Skin epidermis (tissue), 12 donors: ENCODE measurements around the gene CHST8.
"Not testable (repeated sequence)": the region's sequence is repeated elsewhere in the genome, so short reads cannot be mapped to it uniquely, and the experiment has no call there.

Experiments used
- H3K27ac ChIP-seq, 21 experiments: fragments of 200-600 bp; sonication (generic) in 11 of 21; one replicate each; pipeline ENCODE4 v1.5.0; 2020; ENCODE audit warnings: mild to moderate bottlenecking in 3 of 21, inconsistent platforms in 2 of 21, moderate library complexity in 2 of 21
- H3K4me3 ChIP-seq, 7 experiments: fragments of 200-600 bp; sonication (generic) in 2 of 7; one replicate each; pipeline ENCODE4 v1.5.0; 2020; ENCODE audit warnings: inconsistent platforms in 2 of 7, mild to moderate bottlenecking in 2 of 7, moderate library complexity in 1 of 7

The CHST8 gene

DNA sequence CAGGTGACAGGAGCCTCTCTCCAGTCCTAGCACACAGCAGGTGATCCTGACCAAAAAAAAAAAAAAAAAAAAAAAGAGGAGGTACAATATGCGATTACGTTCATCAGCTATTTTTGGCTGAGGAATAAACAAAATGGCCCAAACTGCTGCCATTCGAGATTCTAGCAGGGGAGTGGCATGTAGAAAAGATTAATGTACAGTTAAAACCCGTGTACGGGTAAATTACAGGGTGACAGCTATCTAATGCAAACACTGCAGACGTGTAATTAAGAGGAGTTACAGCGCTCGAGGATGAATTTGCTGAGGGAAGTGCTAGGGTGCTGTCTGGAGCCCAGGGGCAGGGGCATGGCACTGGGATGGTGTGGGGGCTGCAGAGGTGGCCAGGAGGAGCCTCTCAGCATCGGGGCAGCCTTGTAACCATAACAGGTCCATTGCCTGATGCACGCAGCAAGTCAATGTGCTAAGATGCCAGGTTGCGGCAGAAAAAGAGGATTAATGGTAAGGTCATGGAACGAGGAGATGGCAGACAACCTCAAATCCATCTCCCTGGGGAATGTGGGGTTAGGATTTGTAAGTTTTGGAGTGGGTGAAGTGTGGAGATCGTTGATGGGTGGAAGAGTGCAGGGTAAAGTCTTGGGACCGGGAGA is 17.4 kb downstream of the CHST8 start:
- Histone ChIP-seq H3K4me3 (no peak overlapping the region), H3K27ac (no peak overlapping the region)

GRCh38 chr19:33640773-33641172 is 19.0 kb downstream of the CHST8 start:
- H3K27ac ChIP-seq = no peak overlapping the region
- no peak overlapping the region for H3K4me3 ChIP-seq

DNA sequence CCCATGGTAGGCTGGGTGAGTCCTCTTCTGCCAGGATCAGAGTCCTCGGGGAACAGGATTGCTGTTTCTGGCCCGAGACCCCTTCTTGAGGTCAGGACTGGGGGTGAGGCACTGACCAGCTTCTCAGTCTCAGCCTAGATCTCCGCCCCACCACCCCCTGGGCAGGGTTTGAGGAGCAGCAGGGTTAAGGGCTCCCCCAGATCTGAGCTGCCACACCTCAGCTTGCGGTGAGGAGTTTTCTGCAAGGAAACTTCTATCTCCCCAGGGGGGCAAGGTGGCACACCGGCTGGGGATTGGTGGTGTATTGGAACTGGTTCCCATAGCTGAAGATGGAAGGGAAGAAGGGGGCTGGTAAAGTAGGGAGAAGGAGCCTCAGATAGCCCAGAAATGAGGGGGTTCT is 19.5 kb downstream of the CHST8 start:
- no peak overlapping the region for H3K27ac ChIP-seq
- no peak overlapping the region for H3K4me3 ChIP-seq

- H3K4me3 ChIP-seq = no peak overlapping the region
- H3K27ac ChIP-seq = no peak overlapping the region
Observed at GRCh38 chr19:33641956-33642498, 20.3 kb downstream of the CHST8 start.

- Histone ChIP-seq H3K27ac (no peak overlapping the region), H3K4me3 (no peak overlapping the region)
Observed at GRCh38 chr19:33644284-33644836, 22.6 kb downstream of the CHST8 start.

DNA sequence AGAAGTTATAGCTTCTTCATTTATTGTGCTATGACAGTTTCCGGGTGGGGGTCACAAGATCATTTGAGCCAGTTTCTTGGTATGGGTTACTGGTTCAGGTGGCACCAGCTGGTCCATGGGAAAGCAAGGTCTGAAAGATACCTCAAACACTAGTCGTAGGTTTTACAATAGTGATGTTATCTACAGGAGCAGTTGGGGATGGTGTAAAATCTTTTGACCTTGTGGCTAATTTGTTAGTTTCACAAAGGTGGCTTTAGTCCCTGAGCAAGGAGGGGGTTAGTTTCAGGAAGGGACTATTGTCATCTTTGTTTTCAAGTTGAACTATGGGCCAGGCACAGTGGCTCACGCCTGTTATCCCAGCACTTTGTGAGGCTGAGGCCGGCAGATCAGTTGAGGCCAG is 24.6 kb downstream of the CHST8 start:
- H3K4me3 ChIP-seq = no peak overlapping the region
- no peak overlapping the region for H3K27ac ChIP-seq

- H3K4me3 ChIP-seq = no peak overlapping the region
Observed at GRCh38 chr19:33647146-33647545, 25.4 kb downstream of the CHST8 start.

DNA sequence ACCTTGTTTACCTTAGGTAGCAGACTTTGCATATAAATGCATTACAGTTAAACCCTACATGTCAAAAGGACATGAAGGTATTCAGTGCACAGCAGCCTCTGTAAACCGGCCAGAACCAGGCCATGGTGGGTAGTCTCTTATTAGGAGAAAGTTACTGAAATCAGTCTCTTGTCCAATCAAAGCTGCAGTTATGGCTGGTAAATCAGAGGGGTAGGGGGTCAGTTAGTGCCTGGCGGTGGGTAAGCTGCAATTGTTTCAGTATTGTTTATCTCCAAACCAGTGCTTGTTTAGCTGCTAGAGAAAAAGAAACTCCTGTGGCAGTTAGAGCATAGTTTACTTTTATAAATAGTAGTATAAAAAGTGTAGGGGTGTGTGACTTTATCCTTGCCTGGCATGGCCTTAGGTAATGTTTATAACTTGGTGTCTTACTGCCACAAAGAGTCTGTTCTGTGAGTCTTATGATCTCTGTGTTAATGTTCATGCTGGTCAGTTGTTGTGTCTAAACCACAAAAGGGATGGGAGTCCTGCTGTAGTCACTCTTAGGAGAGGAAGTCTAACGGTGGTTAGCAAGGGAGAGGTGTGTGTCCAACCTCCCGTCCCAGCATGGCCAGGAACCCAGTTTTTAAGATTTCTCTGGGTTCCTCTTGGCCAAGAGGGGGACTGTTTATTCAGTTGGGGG is 28.0 kb downstream of the CHST8 start:
- no peak overlapping the region for H3K27ac ChIP-seq
- no peak overlapping the region for H3K4me3 ChIP-seq

More at GRCh38 chr19:33647146-33647545, 25.4 kb downstream of the CHST8 start:
- no peak overlapping the region for H3K27ac ChIP-seq

DNA sequence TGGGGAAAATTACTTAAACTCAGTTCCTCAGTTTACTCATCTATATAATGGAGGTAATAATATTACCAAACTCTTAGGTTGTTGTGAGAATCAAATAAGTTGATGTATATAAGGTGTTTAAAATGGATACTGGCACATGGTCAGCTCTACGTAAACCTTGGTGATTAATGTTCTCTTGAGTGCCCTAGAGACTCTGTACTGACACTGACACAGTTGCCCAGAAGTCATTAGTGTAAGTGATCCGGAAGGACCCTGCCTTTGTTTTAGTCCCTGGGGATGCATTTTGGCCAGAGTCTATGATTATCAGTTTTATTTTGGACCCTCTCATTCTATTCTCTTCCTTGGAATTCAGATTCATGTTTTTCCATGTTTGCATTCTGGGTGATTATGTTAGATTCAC is 31.9 kb downstream of the CHST8 start:
- no peak overlapping the region for H3K4me3 ChIP-seq
- H3K27ac ChIP-seq = no peak overlapping the region

DNA sequence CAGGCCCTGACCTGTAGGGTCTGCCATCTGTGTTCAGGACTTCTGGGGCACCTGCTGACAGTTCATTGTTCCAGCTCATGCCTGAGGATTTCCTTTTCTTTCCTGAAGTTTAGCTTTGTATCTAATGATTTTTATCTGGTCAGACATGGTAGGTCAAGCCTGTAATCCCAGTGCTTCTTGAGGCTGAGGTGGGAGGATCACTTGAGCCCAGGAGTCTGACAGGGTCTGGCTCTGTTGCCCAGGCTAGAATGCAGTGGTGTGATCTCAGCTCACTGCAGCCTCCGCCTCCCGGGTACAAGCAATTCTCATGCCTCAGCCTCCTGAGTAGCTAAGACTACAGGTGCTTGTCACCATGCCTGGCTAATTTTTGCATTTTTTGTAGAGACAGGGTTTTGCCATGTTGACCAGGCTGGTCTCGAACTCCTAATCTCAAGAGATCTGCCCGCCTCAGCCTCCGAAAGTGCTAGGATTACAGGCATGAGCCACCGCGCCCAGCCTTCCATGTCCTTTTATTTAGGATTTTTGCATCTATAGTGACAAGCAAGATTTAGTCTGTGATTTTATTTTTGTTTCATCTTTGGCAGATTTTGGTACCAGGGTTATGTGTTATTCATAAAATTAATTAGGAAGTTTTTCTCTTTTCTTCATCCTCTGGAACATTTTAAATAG is 33.2 kb downstream of the CHST8 start:
- no peak overlapping the region for H3K27ac ChIP-seq

DNA sequence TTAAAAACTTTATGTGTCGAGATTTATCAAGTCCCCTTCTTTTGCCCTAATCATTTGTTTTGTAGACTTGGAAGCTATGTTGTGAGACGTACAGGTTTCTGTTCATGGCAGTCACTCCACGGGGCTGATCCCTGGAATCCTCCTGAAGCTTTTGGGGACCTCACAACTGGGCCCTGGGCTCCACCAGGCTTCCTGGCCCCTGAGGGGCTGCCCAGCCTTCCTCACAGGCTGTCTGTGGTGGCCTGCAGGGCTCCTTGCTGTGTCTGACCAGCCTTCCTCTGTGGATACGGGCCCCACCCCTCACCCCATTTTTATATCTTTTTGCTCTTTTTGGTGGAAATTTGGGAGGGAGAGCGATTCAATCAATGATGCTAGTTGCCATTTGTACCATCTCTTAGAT is 38.1 kb downstream of the CHST8 start:
- no peak overlapping the region for H3K4me3 ChIP-seq
- no peak overlapping the region for H3K27ac ChIP-seq

More for the DNA sequence above, 33.2 kb downstream of the CHST8 start:
- H3K4me3 ChIP-seq = no peak overlapping the region

GRCh38 chr19:33660410-33661124 is 38.8 kb downstream of the CHST8 start:
- Histone ChIP-seq H3K27ac (no peak overlapping the region), H3K4me3 (no peak overlapping the region)

GRCh38 chr19:33661336-33661735 is 39.6 kb downstream of the CHST8 start:
- no peak overlapping the region for H3K4me3 ChIP-seq
- no peak overlapping the region for H3K27ac ChIP-seq

DNA sequence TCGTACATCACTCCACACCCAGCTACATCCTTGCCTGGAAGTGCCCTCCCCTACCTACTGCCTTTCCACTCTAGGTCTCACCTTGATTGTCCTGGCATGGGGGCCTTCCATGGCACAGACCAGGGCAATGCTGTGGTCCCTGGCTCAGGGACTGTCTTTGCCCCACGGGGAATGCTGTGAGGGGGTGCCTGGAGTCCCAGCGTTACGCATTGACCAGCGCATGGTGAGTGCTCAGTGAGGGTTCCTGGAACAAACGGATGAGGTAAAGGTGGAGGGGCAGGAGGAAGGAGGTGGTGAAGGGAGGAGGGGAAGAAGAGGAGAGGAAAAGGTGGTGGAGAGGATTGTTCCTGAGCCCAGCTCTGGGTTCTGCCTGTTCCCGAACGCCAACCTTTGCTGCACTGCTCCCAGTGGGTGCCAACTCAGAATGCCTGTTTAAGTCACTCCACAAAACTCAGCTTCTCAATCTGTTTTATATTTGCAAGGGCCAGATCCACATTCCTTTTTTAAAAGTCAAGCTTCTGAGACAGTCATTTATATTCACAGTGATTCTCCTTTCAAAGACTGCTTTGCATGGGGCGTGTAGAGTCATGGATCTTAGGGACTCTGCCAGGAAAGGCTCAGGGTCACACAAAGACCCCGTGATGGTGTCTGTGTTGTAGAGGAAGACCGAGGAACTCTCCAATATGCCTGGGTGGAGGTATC is 40.8 kb downstream of the CHST8 start:
- Histone ChIP-seq H3K4me3 (no peak overlapping the region), H3K27ac (no peak overlapping the region)

DNA sequence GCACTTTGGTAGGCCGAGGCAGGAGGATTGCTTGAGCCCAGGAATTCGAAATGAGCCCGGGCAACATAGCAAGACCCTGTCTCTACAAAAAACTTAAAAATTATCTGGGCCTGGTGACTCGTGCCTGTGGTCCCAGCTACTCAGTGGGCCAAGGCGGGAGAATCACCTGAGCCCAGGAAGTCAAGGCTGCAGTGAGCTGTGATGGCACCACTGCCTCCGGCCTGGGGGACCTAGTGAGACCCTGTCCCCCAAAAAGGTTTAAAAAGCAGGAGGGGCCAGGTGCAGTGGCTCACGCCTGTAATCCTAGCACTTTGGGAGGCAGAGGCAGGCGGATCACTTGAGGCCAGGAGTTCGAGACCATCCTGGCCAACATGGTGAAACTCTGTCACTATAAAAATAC is 41.6 kb downstream of the CHST8 start:
- H3K27ac ChIP-seq, H3K4me3 ChIP-seq: not testable (repeated sequence)

GRCh38 chr19:33664744-33665143 is 43.0 kb downstream of the CHST8 start:
- H3K27ac ChIP-seq = no peak overlapping the region
- H3K4me3 ChIP-seq = no peak overlapping the region

DNA sequence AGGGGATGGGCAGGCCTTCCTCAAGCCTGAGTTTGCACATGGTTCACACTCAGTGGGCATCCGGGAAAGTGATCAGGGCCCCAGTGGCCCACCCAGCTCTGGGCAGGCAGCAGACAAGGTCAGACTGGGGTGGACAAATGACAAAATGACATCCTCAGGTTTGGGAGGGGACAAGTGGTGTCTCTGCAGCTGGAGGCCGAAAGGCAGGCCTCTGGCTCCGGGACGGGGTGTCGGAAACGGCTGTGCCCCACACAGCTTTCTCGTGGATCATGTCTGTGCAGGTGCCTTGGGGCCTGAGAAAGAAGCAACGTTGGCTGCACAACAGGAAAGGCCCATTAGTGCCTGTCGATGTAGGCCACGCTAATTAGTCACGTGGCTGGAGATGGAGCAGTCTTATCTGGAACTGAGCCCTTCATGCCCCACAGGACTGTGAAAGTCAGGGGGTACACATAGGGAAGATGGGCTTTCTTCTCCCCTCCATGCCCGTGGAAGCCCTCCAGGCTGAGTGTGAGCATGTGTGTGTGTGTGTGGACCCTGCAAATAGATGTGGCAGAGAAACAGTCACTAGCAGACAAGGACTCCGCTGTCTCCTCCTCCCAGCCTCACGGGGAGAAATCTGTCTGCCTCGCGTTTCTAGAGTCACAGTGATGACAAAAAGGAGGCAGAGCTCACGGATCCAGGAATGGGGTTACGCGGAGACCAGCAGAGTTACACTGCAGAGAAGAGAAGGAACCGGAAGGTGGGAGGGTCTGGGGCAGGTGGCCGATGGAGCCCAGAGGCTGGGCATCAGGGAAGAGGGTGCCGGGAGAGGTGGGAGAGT is 44.2 kb downstream of the CHST8 start:
- Histone ChIP-seq H3K4me3 (no peak overlapping the region), H3K27ac (no peak overlapping the region)

DNA sequence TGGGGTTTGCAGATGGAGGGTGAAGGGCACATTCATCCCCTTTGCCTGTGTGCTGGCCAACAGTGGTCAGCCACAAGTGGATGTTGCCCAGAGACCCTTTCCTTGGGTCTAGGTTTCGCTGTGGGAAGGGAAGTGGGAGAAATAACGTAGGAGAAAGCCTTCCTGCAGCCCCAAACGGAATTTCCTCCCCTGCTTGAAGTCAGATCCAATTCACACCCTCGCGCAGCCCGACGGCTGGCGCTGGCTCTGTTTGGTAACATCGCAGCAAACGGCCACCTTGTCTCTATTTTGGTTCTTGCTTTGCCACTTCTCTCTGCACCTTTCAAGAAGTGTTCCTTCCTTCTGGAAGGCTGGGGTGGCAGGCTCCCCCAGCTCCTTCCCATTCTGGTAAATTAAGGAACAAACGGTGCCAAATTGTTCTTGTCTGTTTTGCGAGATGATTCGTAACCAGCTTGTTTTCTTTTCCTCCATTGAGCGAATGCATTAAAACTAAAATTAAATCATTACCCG is 45.4 kb downstream of the CHST8 start:
- no peak overlapping the region for H3K4me3 ChIP-seq
- H3K27ac ChIP-seq = no peak overlapping the region
